ENCODE results near the gene ERC2.

Gene ERC2

DNA sequence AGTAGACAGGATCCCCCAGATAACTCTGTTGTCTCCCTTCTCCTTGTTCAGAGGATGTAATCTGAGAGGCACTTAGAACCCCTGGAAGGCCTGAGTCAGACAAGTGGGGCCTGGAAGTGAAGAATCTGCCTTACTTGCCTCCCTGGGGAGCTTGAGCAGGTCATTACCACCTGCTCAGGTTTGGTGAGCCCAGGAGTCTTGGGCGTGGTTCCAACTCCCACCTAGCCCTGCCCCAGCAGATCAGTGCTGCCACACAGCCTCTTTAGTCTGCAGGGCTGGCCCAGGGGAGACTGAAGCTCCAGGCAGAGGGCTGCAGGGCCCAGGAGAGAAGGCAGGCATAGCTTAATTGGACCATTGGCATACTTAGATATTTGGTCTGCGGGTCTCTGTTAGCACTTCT, 230.0 kb downstream of the ERC2 start:
- no peak for DNase-seq

GRCh38 chr3:56233742-56234141, 234.5 kb downstream of the ERC2 start:
- DNase-seq, result no peak

DNA sequence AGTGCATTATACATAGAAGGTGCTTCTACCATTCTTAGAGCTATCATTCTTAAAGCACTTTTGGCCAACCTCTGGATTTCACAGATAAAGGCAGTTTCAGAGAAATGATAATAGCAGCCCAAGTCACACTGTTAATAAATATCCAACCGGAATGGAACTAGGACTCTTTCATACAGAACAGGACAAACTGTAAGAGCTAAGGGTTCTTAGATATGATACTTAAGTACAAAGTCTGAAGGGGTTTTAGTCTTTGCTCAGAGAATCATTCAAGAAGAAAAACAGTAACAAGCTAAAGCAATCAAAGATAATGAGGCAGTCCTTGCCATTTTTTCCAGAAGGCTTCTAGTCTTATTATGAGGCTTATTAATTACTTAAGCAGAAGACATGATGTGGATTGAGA, 239.0 kb downstream of the ERC2 start:
- DNase-seq, result no peak

DNA sequence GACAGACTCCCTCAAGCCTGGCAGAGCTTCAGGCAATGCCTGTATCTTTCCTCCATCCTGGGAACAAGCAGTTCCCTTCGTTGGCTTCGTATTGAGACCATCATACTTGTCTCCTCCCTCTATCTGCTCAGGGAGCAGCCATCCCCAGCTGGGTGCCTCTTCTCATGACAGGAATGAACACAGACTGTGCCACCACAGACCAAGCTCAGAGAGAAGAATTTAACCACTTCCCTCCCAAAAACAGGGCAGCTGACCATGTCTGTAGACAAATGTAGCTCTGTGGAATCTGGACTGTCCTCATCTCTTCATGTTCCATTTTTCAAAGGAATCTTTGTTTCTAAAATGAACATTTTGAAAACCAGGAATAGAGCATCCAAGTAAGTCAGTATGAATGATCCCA, 245.4 kb downstream of the ERC2 start:
- no peak for DNase-seq

DNA sequence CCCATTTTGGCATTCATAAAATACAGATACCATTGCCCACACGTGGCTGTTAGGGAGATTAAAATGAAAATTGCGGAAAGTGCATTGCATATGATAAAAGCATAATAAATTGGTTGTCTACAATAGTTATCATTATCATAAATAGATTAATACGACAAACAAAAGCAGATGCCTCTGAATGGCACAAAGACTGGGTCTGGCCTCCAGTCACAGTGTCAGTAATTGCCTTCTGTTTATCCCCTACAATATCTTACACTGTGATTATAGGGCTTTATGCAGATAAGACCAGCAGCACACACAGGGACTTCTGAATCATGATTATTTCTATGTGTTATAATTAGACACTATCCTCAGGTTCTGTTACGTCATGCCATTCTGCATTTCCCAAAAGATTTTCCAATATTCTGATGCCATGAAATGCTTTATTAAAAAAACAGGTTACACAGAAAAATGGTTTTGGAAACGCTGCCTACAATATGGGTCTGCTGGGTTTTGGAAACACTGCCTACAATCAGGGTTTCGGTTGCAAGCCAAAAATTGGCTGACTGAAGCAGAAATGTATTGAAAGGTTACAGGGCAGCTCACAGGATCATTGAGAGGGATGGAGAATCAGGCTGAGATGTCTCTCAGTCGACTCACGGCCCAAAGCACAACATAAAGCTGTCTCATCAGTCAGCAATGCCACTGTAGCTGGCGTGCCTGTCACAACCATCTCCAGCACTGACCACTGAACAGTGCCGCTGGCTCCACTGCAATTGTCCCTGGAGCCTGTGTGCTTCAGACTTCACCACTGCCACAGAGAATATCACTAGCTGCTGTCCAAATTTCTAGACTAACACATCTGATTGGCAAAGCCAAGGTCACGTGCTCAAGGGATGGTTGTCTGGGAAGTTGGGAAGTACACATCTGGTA, 248.1 kb downstream of the ERC2 start:
- no peak for DNase-seq

GRCh38 chr3:56209982-56210751, 258.1 kb downstream of the ERC2 start:
- DNase-seq, result no peak

GRCh38 chr3:56207922-56208321, 260.3 kb downstream of the ERC2 start:
- DNase-seq, result no peak

GRCh38 chr3:56205406-56205805, 262.9 kb downstream of the ERC2 start:
- no peak for DNase-seq

GRCh38 chr3:56202997-56203396, 265.3 kb downstream of the ERC2 start:
- no peak for DNase-seq

DNA sequence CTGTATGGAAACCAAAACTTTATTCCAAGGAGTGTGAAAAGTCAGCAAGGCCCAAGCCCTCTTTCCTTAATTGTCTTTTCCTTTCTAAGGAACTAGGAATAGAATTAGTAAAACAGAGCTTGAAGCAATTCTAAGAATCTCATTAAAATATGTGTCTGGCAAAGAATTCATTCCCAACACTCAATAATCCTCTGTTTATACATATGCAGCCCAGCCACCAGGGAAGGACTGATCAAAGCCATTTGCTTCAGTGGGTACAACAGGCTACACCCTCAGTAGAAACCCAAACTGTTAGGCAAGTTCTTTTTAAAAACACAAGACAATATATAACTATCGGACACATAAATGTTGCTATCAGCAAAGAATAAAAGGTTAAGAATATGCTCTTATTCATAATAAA, 266.9 kb downstream of the ERC2 start:
- no peak for DNase-seq

DNA sequence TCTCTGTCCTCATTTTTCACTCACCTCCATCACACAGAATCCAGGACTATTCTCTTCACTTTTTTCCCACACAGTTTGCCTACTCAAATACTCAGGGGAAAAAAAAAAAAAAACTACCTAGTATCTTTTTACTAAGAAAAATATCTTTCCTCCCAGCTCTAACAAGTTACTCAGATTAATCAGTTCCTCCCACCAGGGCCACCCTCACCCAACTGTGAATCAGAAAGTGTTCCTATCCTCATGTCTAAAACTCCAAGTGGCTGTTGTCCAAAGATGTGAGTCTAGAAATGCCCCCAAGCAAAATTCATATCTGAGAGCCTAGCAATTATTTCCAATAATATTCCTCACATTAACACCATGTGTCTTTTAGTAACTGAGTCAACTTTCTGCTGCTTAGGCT, 268.0 kb downstream of the ERC2 start:
- no peak for DNase-seq

GRCh38 chr3:56197991-56198390, 270.3 kb downstream of the ERC2 start:
- no peak for DNase-seq

GRCh38 chr3:56197259-56197965, 270.9 kb downstream of the ERC2 start:
- no peak for DNase-seq

- no peak for DNase-seq
Observed at GRCh38 chr3:56196700-56197099, 271.6 kb downstream of the ERC2 start.

DNA sequence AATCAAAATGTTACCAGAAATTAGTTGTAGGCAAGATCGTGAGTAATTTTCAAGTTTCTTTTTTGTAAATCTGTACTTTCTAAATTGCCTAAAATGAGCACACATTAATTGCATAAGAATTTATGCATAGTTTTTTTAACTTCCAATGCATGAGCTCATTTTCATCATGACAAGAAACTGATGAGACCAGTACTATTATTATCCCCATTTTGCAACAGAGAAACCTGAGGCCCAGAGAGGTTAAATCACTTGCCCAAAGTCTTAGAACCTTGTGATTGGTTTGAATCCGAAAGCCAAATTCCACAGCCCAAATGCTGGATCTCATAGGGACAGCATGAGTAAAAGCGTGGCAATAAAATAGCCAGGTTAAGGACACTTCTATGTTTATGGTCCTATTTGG, 274.7 kb downstream of the ERC2 start:
- DNase-seq, result no peak

DNA sequence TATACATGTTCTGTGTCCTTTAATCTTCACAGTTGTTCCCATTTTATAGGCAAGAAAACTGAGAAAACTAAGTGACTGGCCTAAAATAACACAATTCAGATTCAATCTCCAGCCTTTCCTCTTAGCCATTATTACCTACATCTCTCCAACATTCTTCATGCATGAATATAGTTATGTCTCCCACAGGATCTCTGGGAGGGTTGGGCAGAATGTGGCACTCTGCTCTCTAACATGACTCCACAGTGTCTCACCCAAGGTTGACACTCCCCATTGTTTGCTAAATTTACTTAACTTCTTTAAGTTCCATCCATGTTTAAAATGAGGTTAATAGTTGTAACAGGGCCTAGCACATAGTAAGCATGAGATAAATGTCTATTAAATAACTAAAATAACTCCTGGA, 276.3 kb downstream of the ERC2 start:
- no peak for DNase-seq

GRCh38 chr3:56190771-56191305, 277.4 kb downstream of the ERC2 start:
- DNase-seq, result no peak

DNA sequence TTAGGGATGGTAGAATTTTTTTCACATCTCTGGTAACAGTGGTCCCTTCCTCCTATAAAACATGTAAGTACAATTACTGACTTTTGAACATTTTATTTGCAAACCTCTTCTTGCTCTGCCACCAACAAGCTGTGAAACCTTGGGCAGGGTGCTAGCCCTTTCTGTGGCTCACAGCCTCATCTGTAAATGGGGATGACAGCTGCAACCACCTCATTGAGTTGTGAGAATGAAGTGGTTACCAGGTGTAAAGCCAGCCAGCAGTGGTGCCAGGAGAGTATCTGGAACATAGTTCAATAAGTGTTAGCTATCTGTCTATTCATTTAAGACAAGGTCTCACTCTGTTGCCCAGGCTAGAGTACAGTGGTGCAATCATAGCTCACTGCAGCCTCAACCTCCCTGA, 278.1 kb downstream of the ERC2 start:
- no peak for DNase-seq

GRCh38 chr3:56189536-56189935, 278.7 kb downstream of the ERC2 start:
- no peak for DNase-seq

DNA sequence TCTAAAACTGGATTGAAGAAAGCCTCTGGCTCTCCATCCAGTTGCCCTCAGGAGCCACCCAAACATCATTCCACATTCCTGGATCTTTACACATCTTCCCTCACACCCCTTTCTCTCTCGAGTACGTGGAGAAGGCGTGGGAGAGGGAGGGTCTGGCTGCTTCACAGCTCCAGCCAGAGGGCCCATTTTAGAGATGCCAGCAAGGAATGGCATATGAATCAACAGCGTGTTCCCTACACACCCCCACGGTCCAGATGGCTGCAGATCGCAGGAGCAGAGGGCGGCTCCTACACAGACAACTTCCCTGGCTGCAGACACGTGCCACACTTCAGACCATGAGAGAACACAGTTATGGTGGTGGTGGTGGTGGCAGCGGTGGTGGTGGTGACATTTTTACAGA, 280.1 kb downstream of the ERC2 start:
- DNase-seq, result no peak

DNA sequence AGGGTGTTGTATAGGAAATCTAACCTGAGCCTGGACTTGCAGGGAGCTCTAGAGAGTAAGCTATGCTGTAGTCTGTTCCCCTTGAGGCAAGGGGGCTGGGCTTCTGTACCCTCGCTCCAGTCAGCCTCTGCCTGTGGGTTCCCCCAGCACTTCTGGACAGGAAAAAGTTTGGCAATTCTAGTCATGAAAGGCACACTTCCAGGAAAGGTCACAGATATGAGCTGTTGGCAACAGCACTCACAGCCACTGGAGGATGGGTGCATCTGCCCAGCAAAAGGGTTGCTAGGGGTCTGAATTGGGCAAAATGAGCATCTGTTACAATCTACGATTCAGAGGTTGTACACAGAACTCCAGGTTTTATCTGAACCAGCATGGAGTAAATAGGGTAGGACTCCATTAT, 281.2 kb downstream of the ERC2 start:
- DNase-seq, result no peak

GRCh38 chr3:56185827-56186226, 282.4 kb downstream of the ERC2 start:
- DNase-seq, result no peak

DNA sequence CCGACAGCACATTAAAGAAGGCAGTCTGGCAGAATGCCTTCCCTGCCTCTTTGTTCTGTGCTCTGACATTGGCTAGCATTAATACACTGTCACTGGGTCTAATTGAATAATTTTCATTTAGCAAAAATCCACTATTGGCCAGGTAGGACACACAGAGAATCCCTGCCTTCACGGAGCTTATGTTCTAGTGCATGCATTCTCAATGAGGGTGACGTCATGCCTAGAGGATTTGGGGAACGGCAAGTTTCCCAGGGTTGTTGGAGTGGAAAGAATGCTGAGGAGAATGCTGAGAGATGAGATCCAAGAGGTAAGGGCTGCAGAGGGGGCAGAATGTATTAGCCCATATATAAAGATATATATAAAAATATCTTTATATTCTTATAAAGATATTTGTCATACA, 284.7 kb downstream of the ERC2 start:
- DNase-seq, result no peak
